Measurements from ENCODE around the gene ZMYND15. TPM values are rescaled to one million over a fixed set of nuclear protein-coding genes. Genes with fewer than 3 reads are reported as not detected.
"Not testable (repeated sequence)": the region's sequence is repeated elsewhere in the genome, so short reads cannot be mapped to it uniquely, and the experiment has no call there.

The ZMYND15 gene
- polyA plus RNA-seq (2013) = not detected

- Histone ChIP-seq H3K27ac (ENCODE audit: insufficient read depth in 1 of 2, low read depth in 1 of 2, low read length in 2 of 2, poor library complexity in 1 of 2, severe bottlenecking in 2 of 2) (no peak within 1 kb of the TSS), H3K9me3 (ENCODE audit: control extremely low read depth in 1 of 5, control insufficient read depth in 4 of 5, insufficient read depth in 2 of 5, low read depth in 1 of 5, low read length in 4 of 5) (no peaks in the 10 kb centered on the region), H3K4me1 (ENCODE audit: control extremely low read depth in 1 of 4, control insufficient read depth in 4 of 4, insufficient read depth in 4 of 4, low read length in 3 of 4) (peaks cover 0 to 22% (median 19%) of the 10 kb centered on the region in 4 experiments), H3K27me3 (replicated peaks in 2 of 5; ENCODE audit: control insufficient read depth in 4 of 5, insufficient read depth in 5 of 5, low read length in 4 of 5) (peaks cover 0 to 62% (median 26%) of the 10 kb centered on the region in 5 experiments), H3K36me3 (ENCODE audit: control insufficient read depth in 4 of 4, insufficient read depth in 4 of 4, low read length in 3 of 4) (no peaks in the 10 kb centered on the region), H3K4me3 (ENCODE audit: control insufficient read depth in 1 of 7, extremely low read depth in 1 of 7, insufficient read depth in 4 of 7, low read depth in 2 of 7, low read length in 6 of 7) (peak within 1 kb of the TSS; percentile 50 to 82 (median 65))
- ChIA-PET CTCF (no interaction called here), POLR2A (no interaction called here)
- WGBS (ENCODE audit: insufficient coverage) = 0% methylated on average over 82 of the region's 100 CpGs
- peak in 1 of 3 donors; percentile 54 for DNase-seq
These were observed at the start of gene ZMYND15, which contains the start of gene CXCL16 for GRCh38 chr17:4739122-4740024. Gene ZMYND15, plus strand, starts transcription at chr17:4739833. Its CDS starts 716 bp downstream, at chr17:4740549. Gene CXCL16, minus strand, starts transcription at chr17:4739928. Its CDS starts 589 bp downstream, at chr17:4739339.

- H3K27me3 ChIP-seq (replicated peaks in 2 of 5; ENCODE audit: control insufficient read depth in 4 of 5, insufficient read depth in 5 of 5, low read length in 4 of 5); H3K27ac ChIP-seq (ENCODE audit: insufficient read depth in 1 of 2, low read depth in 1 of 2, low read length in 2 of 2, poor library complexity in 1 of 2, severe bottlenecking in 2 of 2); POLR2A ChIA-PET; H3K4me1 ChIP-seq (ENCODE audit: control extremely low read depth in 1 of 4, control insufficient read depth in 4 of 4, insufficient read depth in 4 of 4, low read length in 3 of 4); DNase-seq; H3K4me3 ChIP-seq (ENCODE audit: control insufficient read depth in 1 of 7, extremely low read depth in 1 of 7, insufficient read depth in 4 of 7, low read depth in 2 of 7, low read length in 6 of 7); H3K9me3 ChIP-seq (ENCODE audit: control extremely low read depth in 1 of 5, control insufficient read depth in 4 of 5, insufficient read depth in 2 of 5, low read depth in 1 of 5, low read length in 4 of 5): not testable (repeated sequence)
- 100% methylated on average over 1 of the region's 12 CpGs for WGBS (ENCODE audit: insufficient coverage)
- CTCF ChIA-PET = interaction anchor here (2.5 to 2.8 kb wide), 2 partner anchors 11 to 13 kb away, joined by 7 to 10 read pairs; partner anchors contain the start of gene PELP1
- H3K36me3 ChIP-seq (ENCODE audit: control insufficient read depth in 4 of 4, insufficient read depth in 4 of 4, low read length in 3 of 4) = peaks cover 19 to 42% (median 29%) of the 10 kb centered on the region in 4 experiments
These were observed 49.8 kb upstream of the ZMYND15 start for GRCh38 chr17:4689872-4690271.

- Histone ChIP-seq H3K4me3 (ENCODE audit: control insufficient read depth in 1 of 7, extremely low read depth in 1 of 7, insufficient read depth in 4 of 7, low read depth in 2 of 7, low read length in 6 of 7) (no peak overlapping the region), H3K9me3 (ENCODE audit: control extremely low read depth in 1 of 5, control insufficient read depth in 4 of 5, insufficient read depth in 2 of 5, low read depth in 1 of 5, low read length in 4 of 5) (no peaks in the 10 kb centered on the region), H3K27ac (ENCODE audit: insufficient read depth in 1 of 2, low read depth in 1 of 2, low read length in 2 of 2, poor library complexity in 1 of 2, severe bottlenecking in 2 of 2) (no peak overlapping the region), H3K36me3 (ENCODE audit: control insufficient read depth in 4 of 4, insufficient read depth in 4 of 4, low read length in 3 of 4) (peaks cover 16 to 35% (median 24%) of the 10 kb centered on the region in 4 experiments), H3K4me1 (ENCODE audit: control extremely low read depth in 1 of 4, control insufficient read depth in 4 of 4, insufficient read depth in 4 of 4, low read length in 3 of 4) (no peaks in the 10 kb centered on the region), H3K27me3 (replicated peaks in 2 of 5; ENCODE audit: control insufficient read depth in 4 of 5, insufficient read depth in 5 of 5, low read length in 4 of 5) (no peaks in the 10 kb centered on the region)
- WGBS (ENCODE audit: insufficient coverage) = 100% methylated on average over 1 of the region's 2 CpGs
- DNase-seq = no peak
- POLR2A ChIA-PET = no interaction called here
- CTCF ChIA-PET = interaction anchor here (0.8 to 2.8 kb wide), 4 partner anchors 8 to 107 kb away, joined by 3 to 10 read pairs (median 5); partner anchors contain the start of genes PELP1 and SMTNL2
These were observed 48.9 kb upstream of the ZMYND15 start for GRCh38 chr17:4690745-4691144.

- POLR2A ChIA-PET = no interaction called here
- DNase-seq = no peak
- H3K36me3 ChIP-seq (ENCODE audit: control insufficient read depth in 4 of 4, insufficient read depth in 4 of 4, low read length in 3 of 4) = peaks cover 16 to 43% (median 26%) of the 10 kb centered on the region in 4 experiments
These were observed 47.9 kb upstream of the ZMYND15 start for GRCh38 chr17:4691686-4692085.

GRCh38 chr17:4693416-4693815, 46.2 kb upstream of the ZMYND15 start:
- Histone ChIP-seq H3K4me1 (ENCODE audit: control extremely low read depth in 1 of 4, control insufficient read depth in 4 of 4, insufficient read depth in 4 of 4, low read length in 3 of 4) (peaks cover 0 to 8% (median 0%) of the 10 kb centered on the region in 4 experiments), H3K27me3 (replicated peaks in 2 of 5; ENCODE audit: control insufficient read depth in 4 of 5, insufficient read depth in 5 of 5, low read length in 4 of 5) (no peaks in the 10 kb centered on the region), H3K36me3 (ENCODE audit: control insufficient read depth in 4 of 4, insufficient read depth in 4 of 4, low read length in 3 of 4) (peaks cover 16 to 47% (median 22%) of the 10 kb centered on the region in 4 experiments), H3K27ac (ENCODE audit: insufficient read depth in 1 of 2, low read depth in 1 of 2, low read length in 2 of 2, poor library complexity in 1 of 2, severe bottlenecking in 2 of 2) (no peak overlapping the region), H3K9me3 (ENCODE audit: control extremely low read depth in 1 of 5, control insufficient read depth in 4 of 5, insufficient read depth in 2 of 5, low read depth in 1 of 5, low read length in 4 of 5) (no peaks in the 10 kb centered on the region), H3K4me3 (ENCODE audit: control insufficient read depth in 1 of 7, extremely low read depth in 1 of 7, insufficient read depth in 4 of 7, low read depth in 2 of 7, low read length in 6 of 7) (no peak overlapping the region)
- DNase-seq = no peak
- ChIA-PET POLR2A (no interaction called here), CTCF (no interaction called here)
- 85% methylated on average over 8 of the region's 9 CpGs for WGBS (ENCODE audit: insufficient coverage)

More at GRCh38 chr17:4691686-4692085, 47.9 kb upstream of the ZMYND15 start:
- no peak overlapping the region for H3K4me3 ChIP-seq (ENCODE audit: control insufficient read depth in 1 of 7, extremely low read depth in 1 of 7, insufficient read depth in 4 of 7, low read depth in 2 of 7, low read length in 6 of 7)
- no peaks in the 10 kb centered on the region for H3K9me3 ChIP-seq (ENCODE audit: control extremely low read depth in 1 of 5, control insufficient read depth in 4 of 5, insufficient read depth in 2 of 5, low read depth in 1 of 5, low read length in 4 of 5)
- CTCF ChIA-PET = interaction anchor here (0.7 to 2.8 kb wide), 3 partner anchors 11 to 129 kb away, joined by 3 to 10 read pairs (median 3); partner anchors contain the start of genes PELP1 and SMTNL2
- no peaks in the 10 kb centered on the region for H3K27me3 ChIP-seq (replicated peaks in 2 of 5; ENCODE audit: control insufficient read depth in 4 of 5, insufficient read depth in 5 of 5, low read length in 4 of 5)
- H3K27ac ChIP-seq (ENCODE audit: insufficient read depth in 1 of 2, low read depth in 1 of 2, low read length in 2 of 2, poor library complexity in 1 of 2, severe bottlenecking in 2 of 2) = no peak overlapping the region
- 96% methylated on average over 4 of the region's 8 CpGs for WGBS (ENCODE audit: insufficient coverage)
- H3K4me1 ChIP-seq (ENCODE audit: control extremely low read depth in 1 of 4, control insufficient read depth in 4 of 4, insufficient read depth in 4 of 4, low read length in 3 of 4) = peaks cover 0 to 6% (median 0%) of the 10 kb centered on the region in 4 experiments

GRCh38 chr17:4696437-4696805, 43.2 kb upstream of the ZMYND15 start:
- Histone ChIP-seq H3K36me3 (ENCODE audit: control insufficient read depth in 4 of 4, insufficient read depth in 4 of 4, low read length in 3 of 4) (peaks cover 6 to 35% (median 12%) of the 10 kb centered on the region in 4 experiments), H3K4me1 (ENCODE audit: control extremely low read depth in 1 of 4, control insufficient read depth in 4 of 4, insufficient read depth in 4 of 4, low read length in 3 of 4) (peaks cover 0 to 8% (median 0%) of the 10 kb centered on the region in 4 experiments), H3K27ac (ENCODE audit: insufficient read depth in 1 of 2, low read depth in 1 of 2, low read length in 2 of 2, poor library complexity in 1 of 2, severe bottlenecking in 2 of 2) (no peak overlapping the region), H3K4me3 (ENCODE audit: control insufficient read depth in 1 of 7, extremely low read depth in 1 of 7, insufficient read depth in 4 of 7, low read depth in 2 of 7, low read length in 6 of 7) (no peak overlapping the region), H3K9me3 (ENCODE audit: control extremely low read depth in 1 of 5, control insufficient read depth in 4 of 5, insufficient read depth in 2 of 5, low read depth in 1 of 5, low read length in 4 of 5) (no peaks in the 10 kb centered on the region), H3K27me3 (replicated peaks in 2 of 5; ENCODE audit: control insufficient read depth in 4 of 5, insufficient read depth in 5 of 5, low read length in 4 of 5) (no peaks in the 10 kb centered on the region)
- ChIA-PET CTCF (no interaction called here), POLR2A (interaction anchor here (1.1 kb wide), 1 partner anchor 34 kb away, joined by 3 read pairs; no protein-coding TSS in a partner anchor)
- peak in 2 of 3 donors; percentile 53 to 55 for DNase-seq
- WGBS (ENCODE audit: insufficient coverage) = 53% methylated on average over 5 of the region's 6 CpGs

All from common myeloid progenitor, CD34-positive (primary cell).